Central memory CD8-positive, alpha-beta T cell (primary cell): ENCODE measurements around the gene CDR2.

ENCODE experiments used
- ATAC-seq: fragments of 150-1000 bp; cut with Tn5 transposase; replicated peaks from 2 replicates; pipeline ENCODE4 v1.10.0; 2022; ENCODE audit warnings: mild to moderate bottlenecking, moderate FRiP score, moderate number of reproducible peaks; ENCODE audit not compliant: poor library complexity, severe bottlenecking; ENCODE audit errors: extremely low read depth
- DNase-seq, 2 donors: peaks; one replicate each; pipeline ENCODE4 v3.0.0; 2021; ENCODE audit warnings: low spot score in 2 of 2
- H3K27ac Mint-ChIP-seq: one replicate; pipeline ENCODE4 v1.8.0; 2022; ENCODE audit warnings: low read depth, mild to moderate bottlenecking, moderate library complexity, mixed read lengths
- H3K27me3 Mint-ChIP-seq: one replicate; pipeline ENCODE4 v1.8.0; 2022; ENCODE audit warnings: mixed read lengths
- H3K36me3 Mint-ChIP-seq: one replicate; pipeline ENCODE4 v1.8.0; 2022; ENCODE audit warnings: mild to moderate bottlenecking, moderate library complexity, mixed read lengths; ENCODE audit not compliant: insufficient read depth
- H3K4me1 Mint-ChIP-seq: one replicate; pipeline ENCODE4 v1.8.0; 2022; ENCODE audit warnings: mixed read lengths
- H3K4me3 Mint-ChIP-seq: one replicate; pipeline ENCODE4 v1.8.0; 2022; ENCODE audit warnings: mild to moderate bottlenecking, moderate library complexity, mixed read lengths
- H3K9me3 Mint-ChIP-seq: one replicate; pipeline ENCODE4 v1.8.0; 2022; ENCODE audit warnings: mixed read lengths

CDR2 gene

DNA sequence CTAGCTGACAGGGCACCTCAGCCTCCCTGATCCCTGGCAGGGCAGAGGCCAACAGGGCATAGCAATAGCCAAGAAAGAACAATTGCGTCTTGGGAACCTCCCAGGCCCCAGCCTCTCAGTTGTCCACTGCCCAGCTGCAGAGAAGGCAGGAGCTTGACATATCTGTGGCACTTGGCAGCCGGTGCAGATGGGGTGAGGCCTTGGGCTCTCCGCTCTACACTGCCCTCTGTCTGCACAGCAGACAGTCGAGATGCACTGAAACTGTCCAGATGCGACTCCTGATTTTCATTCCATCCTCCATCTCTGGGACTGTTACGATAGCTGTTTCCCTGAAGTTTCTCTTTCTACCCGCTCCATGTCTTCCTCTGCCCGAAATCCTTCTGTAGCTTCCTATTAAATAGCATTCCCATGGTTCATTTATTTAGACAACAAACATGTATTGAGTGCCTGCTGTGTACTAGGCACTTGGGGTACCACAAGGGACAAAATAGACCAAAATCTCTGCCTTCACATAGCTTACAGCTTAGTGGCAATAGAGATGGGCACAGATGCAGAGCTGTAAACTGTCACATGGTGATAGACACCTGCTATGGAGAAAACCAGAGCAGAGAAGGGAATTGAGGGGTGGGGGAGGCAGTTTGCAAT is 73.9 kb downstream of the CDR2 start:
- H3K27me3 Mint-ChIP-seq = no peaks in the 10 kb centered on the region
- H3K36me3 Mint-ChIP-seq = peaks cover 66% of the 10 kb centered on the region
- no peak for DNase-seq
- H3K27ac Mint-ChIP-seq = no peak overlapping the region
- peak overlapping the region; percentile 8 for H3K4me3 Mint-ChIP-seq
- no peak for ATAC-seq
- H3K4me1 Mint-ChIP-seq = peaks cover 74% of the 10 kb centered on the region
- H3K9me3 Mint-ChIP-seq = no peaks in the 10 kb centered on the region

DNA sequence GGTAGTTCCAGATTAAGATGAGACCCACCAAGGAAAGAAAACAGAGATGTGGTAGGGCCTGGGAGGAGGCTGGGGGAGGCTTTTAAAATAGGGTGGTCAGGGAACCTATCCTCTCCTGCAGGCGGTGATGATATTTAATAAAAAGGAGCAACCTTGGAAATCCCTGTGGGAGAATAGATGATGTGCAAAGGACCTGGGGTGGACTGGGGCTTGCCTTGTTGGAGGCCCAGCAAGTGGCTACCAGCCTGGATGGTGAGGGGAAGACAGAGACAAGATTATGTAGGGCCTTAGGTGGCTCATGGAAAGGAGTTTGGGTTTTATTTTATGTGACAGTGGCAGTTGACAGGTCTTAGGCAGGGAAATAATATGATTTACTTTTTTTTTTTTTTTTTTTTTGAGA is 75.4 kb downstream of the CDR2 start:
- peak overlapping the region; percentile 87 for H3K4me3 Mint-ChIP-seq
- no peak for DNase-seq
- peak overlapping the region; percentile 99 for H3K27ac Mint-ChIP-seq
- H3K4me1 Mint-ChIP-seq = peaks cover 62% of the 10 kb centered on the region
- ATAC-seq = no peak
- H3K36me3 Mint-ChIP-seq = peaks cover 60% of the 10 kb centered on the region
- H3K9me3 Mint-ChIP-seq = no peaks in the 10 kb centered on the region
- no peaks in the 10 kb centered on the region for H3K27me3 Mint-ChIP-seq

DNA sequence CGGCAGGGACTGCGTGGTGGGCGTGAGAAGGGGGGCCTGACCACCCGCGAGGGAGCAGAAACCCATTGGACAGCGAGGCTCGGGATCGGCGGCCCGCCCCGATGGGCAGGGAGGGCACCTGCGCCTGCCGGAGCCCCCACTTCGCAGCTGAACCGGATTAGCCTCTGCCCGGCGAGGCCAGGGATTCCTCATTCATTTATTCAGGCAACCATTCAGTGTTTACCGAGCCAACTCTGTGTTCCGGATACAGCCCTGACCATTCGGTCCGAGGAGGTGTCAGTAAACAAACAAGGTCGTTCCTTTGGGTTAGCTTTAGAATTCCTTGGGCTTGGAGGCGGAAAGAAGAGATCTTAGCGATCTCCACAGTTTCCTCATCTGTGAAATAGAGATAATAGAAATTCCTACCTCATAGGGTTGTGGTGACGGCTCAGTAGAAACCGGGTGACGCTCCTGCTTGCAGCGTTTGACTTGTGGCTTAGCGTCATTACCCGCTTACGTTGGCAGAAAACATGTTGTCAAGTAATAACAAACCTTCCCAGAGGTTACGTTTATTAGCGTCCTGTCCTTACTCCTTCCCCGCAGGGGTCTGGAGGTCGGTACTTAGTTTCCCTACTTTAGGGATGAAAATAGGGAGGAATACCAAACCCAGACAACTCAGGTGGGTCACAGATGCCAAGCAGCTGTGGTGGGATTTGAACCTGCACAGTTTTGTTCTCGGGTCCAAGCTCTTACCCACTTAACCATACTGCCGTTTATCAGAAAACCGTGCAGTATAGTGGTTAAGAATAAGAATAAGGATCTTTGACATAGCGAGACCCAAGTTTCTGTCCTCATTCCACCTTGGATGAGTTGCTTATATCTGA is 76.3 kb downstream of the CDR2 start:
- peaks cover 58% of the 10 kb centered on the region for H3K4me1 Mint-ChIP-seq
- peak overlapping the region; percentile 99 for H3K27ac Mint-ChIP-seq
- H3K27me3 Mint-ChIP-seq = no peaks in the 10 kb centered on the region
- peak; percentile 64 for ATAC-seq
- peak; percentile 68 to 80 for DNase-seq
- peaks cover 53% of the 10 kb centered on the region for H3K36me3 Mint-ChIP-seq
- peak overlapping the region; percentile 87 for H3K4me3 Mint-ChIP-seq
- no peaks in the 10 kb centered on the region for H3K9me3 Mint-ChIP-seq

DNA sequence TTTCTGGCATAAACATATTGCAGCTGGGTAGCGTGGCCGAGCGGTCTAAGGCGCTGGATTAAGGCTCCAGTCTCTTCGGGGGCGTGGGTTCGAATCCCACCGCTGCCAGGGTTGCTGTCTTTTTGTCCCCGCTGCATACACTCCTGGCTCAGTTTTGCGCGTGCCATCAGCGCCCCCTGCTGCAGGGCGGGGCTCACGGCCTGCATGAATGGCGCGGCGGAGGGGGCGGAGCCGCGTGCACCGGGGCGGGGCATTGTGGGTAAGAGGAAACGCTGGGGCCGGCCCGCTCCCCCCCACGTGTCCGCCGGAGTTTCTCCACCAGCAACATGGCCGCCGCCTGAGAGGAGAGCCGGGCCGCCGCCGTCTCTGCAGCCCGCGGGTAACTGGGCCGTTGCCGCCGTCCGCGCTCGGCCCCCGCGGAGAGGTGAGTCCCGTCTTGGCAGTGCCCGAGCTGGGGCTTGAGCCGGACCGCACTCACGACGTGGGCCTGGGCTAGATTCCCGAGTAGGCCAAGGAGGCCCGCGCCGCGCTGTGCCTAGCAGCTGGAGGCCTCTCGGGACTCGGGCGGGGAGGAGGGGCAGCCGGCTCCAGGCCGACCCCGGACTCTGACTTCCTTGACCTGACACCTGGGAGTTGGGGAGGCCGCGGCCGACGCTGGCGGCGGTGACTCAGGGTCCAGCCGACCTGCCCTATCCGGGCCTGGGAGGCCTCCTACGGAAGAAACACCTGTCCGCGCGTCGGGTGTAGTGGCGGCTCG is 77.1 kb downstream of the CDR2 start, which contains the start of gene POLR3E:
Gene POLR3E, plus strand, starts transcription at position 296 of the 757 bp plus-strand sequence. CDS start 5,560 bp downstream, outside the sequence.
- DNase-seq (peak; percentile 100), ATAC-seq (peak; percentile 77)
- Mint-ChIP-seq H3K36me3 (peaks cover 46% of the 10 kb centered on the region), H3K27me3 (no peaks in the 10 kb centered on the region), H3K4me3 (peak within 1 kb of the TSS; percentile 87), H3K27ac (peak within 1 kb of the TSS; percentile 99), H3K4me1 (peaks cover 50% of the 10 kb centered on the region), H3K9me3 (no peaks in the 10 kb centered on the region)

DNA sequence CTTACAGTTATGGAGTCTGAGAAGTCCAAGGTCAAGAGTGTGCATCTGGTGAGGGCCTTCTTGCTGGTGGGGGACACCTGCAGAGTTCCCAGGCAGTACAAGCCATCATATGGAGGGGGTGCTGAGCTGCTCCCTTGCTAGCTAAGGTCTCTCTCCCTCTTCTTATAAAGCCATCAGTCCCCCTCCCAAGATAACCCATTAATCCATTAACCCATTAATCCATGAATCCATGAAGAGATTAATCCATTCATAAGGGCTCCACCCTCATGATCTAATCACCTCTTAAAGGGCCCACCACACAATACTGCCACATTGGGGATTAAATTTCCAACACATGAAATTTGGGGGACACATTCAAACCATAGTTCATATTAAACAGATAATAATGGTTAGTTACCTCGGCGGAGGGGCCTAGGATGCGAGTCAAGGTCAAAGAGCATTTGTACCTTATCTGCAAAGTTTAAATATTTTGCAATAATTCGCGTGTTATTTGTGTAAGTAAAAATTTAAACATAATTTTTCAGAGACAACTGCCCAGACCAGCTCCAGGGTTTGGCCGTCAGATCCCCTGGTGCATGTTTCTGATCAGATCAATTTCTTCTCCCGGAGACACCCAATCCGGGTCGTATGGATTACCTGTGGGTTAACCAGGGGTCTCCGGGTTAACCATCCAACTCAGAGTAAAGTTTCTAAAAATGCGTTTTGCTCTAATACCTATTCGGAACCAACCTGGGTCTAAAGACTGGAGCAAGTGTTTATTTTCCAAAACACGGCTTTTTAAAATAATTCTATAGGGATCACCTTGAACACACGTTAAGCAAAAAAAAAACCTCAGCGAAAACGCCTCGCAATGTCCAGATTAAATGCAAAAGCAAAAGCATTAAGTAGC is 78.0 kb downstream of the CDR2 start:
- Mint-ChIP-seq H3K36me3 (peaks cover 41% of the 10 kb centered on the region), H3K4me1 (peaks cover 45% of the 10 kb centered on the region), H3K9me3 (no peaks in the 10 kb centered on the region), H3K27ac (peak overlapping the region; percentile 99), H3K4me3 (peak overlapping the region; percentile 87), H3K27me3 (no peaks in the 10 kb centered on the region)
- no peak for DNase-seq
- no peak for ATAC-seq
